ENCODE measurements around the gene UGT1A6.
A peak's percentile ranks its signal among the peaks of the same experiment; 100 is the strongest.
"Not testable (repeated sequence)": the region's sequence is repeated elsewhere in the genome, so short reads cannot be mapped to it uniquely, and the experiment has no call there.

UGT1A6 gene

GRCh38 chr2:233688341-233688740, 4.3 kb upstream of the UGT1A6 start:
- no peak for DNase-seq

GRCh38 chr2:233689031-233689430, 3.7 kb upstream of the UGT1A6 start:
- no peak for DNase-seq

- no peak for DNase-seq
Observed at GRCh38 chr2:233689501-233689900, 3.2 kb upstream of the UGT1A6 start.

GRCh38 chr2:233690444-233690843, 2.2 kb upstream of the UGT1A6 start:
- DNase-seq: no peak

- no peak for DNase-seq
Observed at GRCh38 chr2:233691443-233692433, 952 bp upstream of the UGT1A6 start.

GRCh38 chr2:233693963-233694362, 1.3 kb downstream of the UGT1A6 start:
- DNase-seq: no peak

GRCh38 chr2:233698740-233699139, 6.0 kb downstream of the UGT1A6 start:
- no peak for DNase-seq

- no peak for DNase-seq
Observed at GRCh38 chr2:233699424-233700027, 6.8 kb downstream of the UGT1A6 start.

GRCh38 chr2:233700028-233700635, 7.4 kb downstream of the UGT1A6 start:
- DNase-seq: no peak

- not testable (repeated sequence) for DNase-seq
Observed at GRCh38 chr2:233700842-233701241, 8.2 kb downstream of the UGT1A6 start.

GRCh38 chr2:233702238-233702637, 9.5 kb downstream of the UGT1A6 start:
- no peak for DNase-seq

- no peak for DNase-seq
Observed at GRCh38 chr2:233705911-233706506, 13.3 kb downstream of the UGT1A6 start.

GRCh38 chr2:233706720-233707119, 14.0 kb downstream of the UGT1A6 start:
- no peak for DNase-seq

- peak in 1 of 3 donors; percentile 15 for DNase-seq
Observed at GRCh38 chr2:233707940-233708644, 15.4 kb downstream of the UGT1A6 start.

GRCh38 chr2:233708942-233709341, 16.3 kb downstream of the UGT1A6 start:
- no peak for DNase-seq

GRCh38 chr2:233711312-233712008, 18.8 kb downstream of the UGT1A6 start:
- DNase-seq: peak; percentile 65 to 86 (median 78)

- no peak for DNase-seq
Observed at GRCh38 chr2:233712611-233713261, 20.0 kb downstream of the UGT1A6 start, which contains the start of gene UGT1A5. Gene UGT1A5, plus strand, starts transcription at chr2:233712907. Its CDS starts 85 bp downstream, at chr2:233712992.

GRCh38 chr2:233713262-233713615, 20.5 kb downstream of the UGT1A6 start:
- no peak for DNase-seq

GRCh38 chr2:233714121-233714520, 21.4 kb downstream of the UGT1A6 start:
- DNase-seq: no peak

GRCh38 chr2:233718552-233718951, 25.9 kb downstream of the UGT1A6 start, which contains the start of gene UGT1A4:
Gene UGT1A4, plus strand, starts transcription at chr2:233718736. Its CDS starts 85 bp downstream, at chr2:233718821.
- no peak for DNase-seq

GRCh38 chr2:233728723-233729301, 36.1 kb downstream of the UGT1A6 start, which contains the start of gene UGT1A3:
Gene UGT1A3, plus strand, starts transcription at chr2:233729042. Its CDS starts 85 bp downstream, at chr2:233729127.
- no peak for DNase-seq
